Stomach (tissue), 9 donors: Measurements from ENCODE around the gene GFER. TPM values are rescaled to one million over a fixed set of nuclear protein-coding genes. Genes with fewer than 3 reads are reported as not detected.
"Not testable (repeated sequence)": the region's sequence is repeated elsewhere in the genome, so short reads cannot be mapped to it uniquely, and the experiment has no call there.

Source experiments
- DNase-seq, 2 donors: peaks; one replicate each; pipeline versions ENCODE4 v3.0.0 to v3.0.0-alpha.2; 2013 to 2019
- H3K27ac ChIP-seq, 5 donors: fragments of 200-600 bp in 4 of 5; sonication (generic) in 4 of 5; one replicate each; pipeline ENCODE4 v1.5.1; 2013 to 2019; ENCODE audit warnings: mild to moderate bottlenecking in 1 of 5, moderate library complexity in 1 of 5
- H3K27me3 ChIP-seq, 3 donors: fragments of 200-600 bp; sonication (generic); one replicate each; pipeline ENCODE4 v1.5.1; 2017 to 2019; ENCODE audit warnings: mixed run types in 1 of 3
- H3K36me3 ChIP-seq, 4 donors: fragments of 200-600 bp; sonication (generic); 1 replicate in 3 of 4; 2 replicates in 1 of 4; pipeline ENCODE4 v1.5.1; 2016 to 2019
- H3K4me1 ChIP-seq, 4 donors: fragments of 200-600 bp; sonication (generic); one replicate each; pipeline ENCODE4 v1.5.1; 2016 to 2019
- H3K4me3 ChIP-seq, 4 donors: fragments of 200-600 bp; sonication (generic) in 3 of 4; one replicate each; pipeline ENCODE4 v1.5.1; 2016 to 2019; ENCODE audit warnings: mild to moderate bottlenecking in 1 of 4
- H3K9me3 ChIP-seq, 4 donors: fragments of 200-600 bp; sonication (generic); one replicate each; pipeline ENCODE4 v1.5.1; 2016 to 2019
- EP300 ChIP-seq: sonication (generic); formaldehyde crosslinking; IDR thresholded peaks from one replicate; pipeline ENCODE4 v1.6.1; 2017; ENCODE audit warnings: antibody characterized with exemption
- POLR2A ChIP-seq, 4 donors: fragments of 450-650 bp; IDR thresholded peaks; one replicate each; pipeline ENCODE4 v1.6.1; 2016; ENCODE audit warnings: antibody characterized with exemption in 4 of 4, control low read depth in 2 of 4, mild to moderate bottlenecking in 1 of 4, moderate library complexity in 1 of 4
- POLR2AphosphoS5 ChIP-seq, 3 donors: sonication (generic); formaldehyde crosslinking; IDR thresholded peaks; one replicate each; pipeline ENCODE4 v1.6.1; 2016; ENCODE audit warnings: antibody characterized with exemption in 3 of 3
- WGBS, 5 donors: extraction: QIAGEN DNeasy Blood & Tissue Kit in 3 of 5; methylation state at CpG; one replicate each; pipeline versions ENCODE4 v1.1.5 to v1.1.7; 2013 to 2018; 5-methylcytosine and 5-hydroxymethylcytosine counted together
- intact Hi-C: fragments of 100-400 bp; cut with DNase I; formaldehyde crosslinking; loops from one replicate; pipeline ENCODE4 v1.15.1; 2023; ENCODE audit warnings: low total_unique reads
- polyA plus RNA-seq, 3 donors: library from polyadenylated mRNA; stranded (reverse); fragments of 200-250 nt; gene quantifications; one replicate each; pipeline ENCODE4 v1.2.3, GENCODE V29; 2013
- total RNA-seq, 5 donors: library from RNA; depleted of rRNA; stranded (reverse); fragments of >200 nt; gene quantifications; one replicate each; pipeline versions ENCODE4 v1.1.0 to v1.2.3, GENCODE V29; 2014 to 2016
- TF ChIP-seq, protein P1 (sequence below), 7 experiments: fragments of 450-650 bp in 4 of 7; fragments of 200-600 bp in 3 of 7; sonication (generic) in 3 of 7; IDR thresholded peaks; one replicate each; pipeline ENCODE4 v1.5.1; 2016 to 2019; ENCODE audit warnings: antibody characterized with exemption in 7 of 7, control low read depth in 2 of 7, mild to moderate bottlenecking in 1 of 7
- donor health status: healthy with polysubstance abuse.
- donor health status: Bipolar disorder and iron deficiency.
- donor health status: healthy.

The GFER gene
- total and polyA plus RNA-seq, 8 donors, result 3.1 to 313 (median 33.6) TPM

GRCh38 chr16:1958715-1959268 lies 25.2 kb upstream of the GFER start:
- TF ChIP-seq EP300 (no peak), POLR2AphosphoS5 (IDR thresholded peaks at IDR 0.05) (no peak)
- Histone ChIP-seq H3K27me3 (no peaks in the 10 kb centered on the region), H3K4me1 (peaks cover 40 to 50% (median 45%) of the 10 kb centered on the region in 4 donors), H3K27ac (peak overlapping the region; percentile 84 to 97 (median 90)), H3K36me3 (peaks cover 23 to 28% (median 26%) of the 10 kb centered on the region in 4 donors), H3K9me3 (no peaks in the 10 kb centered on the region), H3K4me3 (peak overlapping the region; percentile 63 to 87 (median 78))
- WGBS, 5 donors, result 23 to 32% (median 29%) methylated on average over 14 of the region's 14 CpGs
- intact Hi-C loops, result no loop called here
- DNase-seq, result no peak

GRCh38 chr16:1959269-1960039 lies 24.5 kb upstream of the GFER start, which contains the start of gene NDUFB10:
Gene NDUFB10 (plus strand): TSS chr16:1959538. CDS start chr16:1959625, 87 bp downstream.
- intact Hi-C loops, result no loop called here
- no peaks in the 10 kb centered on the region for H3K9me3 ChIP-seq
- WGBS, 5 donors, result 0 to 2% (median 1%) methylated on average over 48 to 79 of the region's 79 CpGs

GRCh38 chr16:1960665-1961630 lies 23.0 kb upstream of the GFER start:
- peaks cover 47 to 63% (median 53%) of the 10 kb centered on the region in 4 donors for H3K4me1 ChIP-seq
- TF ChIP-seq POLR2A (IDR thresholded peaks at IDR 0.05) (no peak), EP300 (no peak), POLR2AphosphoS5 (IDR thresholded peaks at IDR 0.05) (peak in 1 of 3 donors; percentile 60)
- TF ChIP-seq, protein P1, sequence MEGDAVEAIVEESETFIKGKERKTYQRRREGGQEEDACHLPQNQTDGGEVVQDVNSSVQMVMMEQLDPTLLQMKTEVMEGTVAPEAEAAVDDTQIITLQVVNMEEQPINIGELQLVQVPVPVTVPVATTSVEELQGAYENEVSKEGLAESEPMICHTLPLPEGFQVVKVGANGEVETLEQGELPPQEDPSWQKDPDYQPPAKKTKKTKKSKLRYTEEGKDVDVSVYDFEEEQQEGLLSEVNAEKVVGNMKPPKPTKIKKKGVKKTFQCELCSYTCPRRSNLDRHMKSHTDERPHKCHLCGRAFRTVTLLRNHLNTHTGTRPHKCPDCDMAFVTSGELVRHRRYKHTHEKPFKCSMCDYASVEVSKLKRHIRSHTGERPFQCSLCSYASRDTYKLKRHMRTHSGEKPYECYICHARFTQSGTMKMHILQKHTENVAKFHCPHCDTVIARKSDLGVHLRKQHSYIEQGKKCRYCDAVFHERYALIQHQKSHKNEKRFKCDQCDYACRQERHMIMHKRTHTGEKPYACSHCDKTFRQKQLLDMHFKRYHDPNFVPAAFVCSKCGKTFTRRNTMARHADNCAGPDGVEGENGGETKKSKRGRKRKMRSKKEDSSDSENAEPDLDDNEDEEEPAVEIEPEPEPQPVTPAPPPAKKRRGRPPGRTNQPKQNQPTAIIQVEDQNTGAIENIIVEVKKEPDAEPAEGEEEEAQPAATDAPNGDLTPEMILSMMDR (IDR thresholded peaks at IDR 0.05), result no peak
- intact Hi-C loops, result no loop called here
- 27 to 43% (median 34%) methylated on average over 18 to 20 of the region's 20 CpGs for WGBS, 5 donors
- H3K9me3 ChIP-seq, result no peaks in the 10 kb centered on the region
- H3K36me3 ChIP-seq, result peaks cover 23 to 28% (median 26%) of the 10 kb centered on the region in 4 donors
- DNase-seq, result no peak
- H3K27ac ChIP-seq, result peak overlapping the region in 4 of 5 donors; percentile 56 to 97 (median 88)
- peak overlapping the region; percentile 63 to 87 (median 78) for H3K4me3 ChIP-seq
- no peaks in the 10 kb centered on the region for H3K27me3 ChIP-seq

More at GRCh38 chr16:1959269-1960039, 24.5 kb upstream of the GFER start, which contains the start of gene NDUFB10:
- H3K36me3 ChIP-seq, result peaks cover 23 to 28% (median 26%) of the 10 kb centered on the region in 4 donors
- peak within 1 kb of the TSS; percentile 63 to 87 (median 78) for H3K4me3 ChIP-seq
- no peaks in the 10 kb centered on the region for H3K27me3 ChIP-seq
- H3K4me1 ChIP-seq, result peaks cover 41 to 56% (median 46%) of the 10 kb centered on the region in 4 donors
- H3K27ac ChIP-seq, result peak within 1 kb of the TSS; percentile 84 to 97 (median 90)
- TF ChIP-seq, protein P1 (IDR thresholded peaks at IDR 0.05), result peak in 5 of 7 experiments; percentile 42 to 71 (median 55)
- no peak for TF ChIP-seq EP300
- TF ChIP-seq POLR2AphosphoS5 (IDR thresholded peaks at IDR 0.05), result peak; percentile 82 to 98 (median 95)
- TF ChIP-seq POLR2A (IDR thresholded peaks at IDR 0.05), result peak in 1 of 4 donors; percentile 62
- peak; percentile 96 to 97 for DNase-seq

DNA sequence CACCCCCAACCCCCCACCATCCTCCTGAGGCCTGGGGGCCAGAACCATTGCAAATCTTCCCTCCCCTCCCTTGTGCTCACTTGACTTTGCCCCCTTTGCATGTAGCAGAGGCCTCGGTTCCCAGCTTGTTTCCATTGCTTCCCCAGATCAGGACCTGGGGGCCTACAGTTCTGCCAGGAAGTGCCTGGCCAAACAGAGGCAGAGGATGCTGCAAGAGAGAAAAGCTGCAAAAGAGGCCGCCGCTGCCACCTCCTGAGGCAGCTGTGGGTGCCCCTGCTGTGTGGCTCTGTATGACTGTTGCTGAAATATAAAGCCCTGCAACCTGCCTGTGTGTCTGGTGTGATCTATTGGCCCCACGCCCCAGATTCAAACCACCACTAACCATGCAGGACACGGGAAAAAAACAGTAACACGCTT lies 22.3 kb upstream of the GFER start:
- Histone ChIP-seq H3K27ac (peak overlapping the region in 1 of 5 donors; percentile 97), H3K4me1 (peaks cover 50 to 69% (median 56%) of the 10 kb centered on the region in 4 donors), H3K4me3 (peak overlapping the region in 1 of 4 donors; percentile 83), H3K36me3 (peaks cover 23 to 28% (median 26%) of the 10 kb centered on the region in 4 donors), H3K27me3 (no peaks in the 10 kb centered on the region), H3K9me3 (no peaks in the 10 kb centered on the region)
- WGBS, 5 donors, result 46 to 63% (median 55%) methylated on average over 6 of the region's 6 CpGs
- TF ChIP-seq, protein P1 (IDR thresholded peaks at IDR 0.05), result no peak
- no peak for TF ChIP-seq POLR2AphosphoS5 (IDR thresholded peaks at IDR 0.05)
- DNase-seq, result no peak
- intact Hi-C loops, result no loop called here

DNA sequence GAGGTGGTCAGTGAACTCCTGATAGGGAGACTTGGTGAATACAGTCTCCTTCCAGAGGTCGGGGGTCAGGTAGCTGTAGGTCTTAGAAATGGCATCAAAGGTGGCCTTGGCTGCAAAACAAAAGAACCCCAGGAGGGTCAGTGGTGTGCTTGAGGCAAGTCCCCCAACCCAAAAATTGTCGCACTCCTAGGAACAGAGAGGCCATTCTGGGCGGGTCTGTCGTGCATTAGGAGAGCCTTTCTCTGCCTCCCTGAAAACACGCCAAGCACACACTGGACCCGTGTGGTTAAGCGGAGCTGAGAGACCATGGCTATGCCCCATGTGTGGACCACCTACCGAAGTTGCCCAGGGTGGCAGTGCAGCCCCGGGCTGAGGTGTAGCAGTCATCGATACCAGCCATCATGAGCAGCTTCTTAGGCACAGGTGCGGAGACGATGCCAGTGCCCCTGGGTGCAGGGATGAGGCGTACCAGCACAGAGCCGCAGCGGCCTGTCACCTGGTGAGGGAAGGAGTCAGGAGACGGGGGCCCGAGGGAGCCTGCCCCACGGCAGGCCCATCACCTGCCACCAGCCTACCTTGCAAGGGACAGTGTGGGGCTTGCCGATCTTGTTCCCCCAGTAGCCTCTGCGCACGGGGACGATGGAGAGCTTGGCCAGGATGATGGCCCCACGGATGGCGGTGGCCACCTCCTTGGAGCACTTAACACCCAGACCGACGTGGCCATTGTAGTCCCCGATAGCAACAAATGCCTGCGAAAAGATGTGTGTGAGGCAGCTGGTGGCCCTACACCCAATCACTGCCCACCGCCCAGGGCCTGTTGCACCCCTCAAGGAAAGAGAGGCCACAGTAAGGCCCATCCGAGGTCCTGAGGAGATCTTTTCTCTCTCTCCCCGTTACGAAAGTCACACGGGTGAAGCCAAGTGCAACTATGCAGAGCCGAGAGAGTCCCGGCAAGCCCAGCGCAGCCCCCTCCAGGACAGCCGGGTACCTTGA lies 21.5 kb upstream of the GFER start:
- Histone ChIP-seq H3K27ac (peak overlapping the region in 3 of 5 donors; percentile 94 to 98 (median 97)), H3K4me1 (peaks cover 50 to 69% (median 56%) of the 10 kb centered on the region in 4 donors), H3K4me3 (peak overlapping the region in 3 of 4 donors; percentile 75 to 83 (median 83)), H3K36me3 (peaks cover 23 to 31% (median 26%) of the 10 kb centered on the region in 4 donors)
- H3K9me3 ChIP-seq, DNase-seq, H3K27me3 ChIP-seq, intact Hi-C loops: not testable (repeated sequence)
- WGBS, 5 donors, result 71 to 79% (median 76%) methylated on average over 24 to 34 of the region's 37 CpGs
